Measurements from ENCODE around the gene CD2AP. TPM values are rescaled to one million over a fixed set of nuclear protein-coding genes. Genes with fewer than 3 reads are reported as not detected.
A peak's percentile ranks its signal among the peaks of the same experiment; 100 is the strongest.

The CD2AP gene
- total RNA-seq, 1 experiment from 2014 or later, result 41.8 TPM

GRCh38 chr6:47484616-47485015 lies 7.0 kb downstream of the CD2AP start:
- peak; percentile 52 for ATAC-seq
- no peak for DNase-seq (ENCODE audit: low read depth, low spot score)
- no peaks in the 10 kb centered on the region for H3K9me3 ChIP-seq (ENCODE audit: control insufficient read depth, insufficient read depth, low read depth, low read length)
- no peak overlapping the region for H3K4me3 ChIP-seq (ENCODE audit: low read depth in 2 of 2, low read length in 2 of 2)
- ChIA-PET POLR2A (no interaction called here), CTCF (no interaction called here)
- BruUV-seq (replicated peaks), result no TSS peak
- in situ Hi-C loops (cut with HindIII; ENCODE audit: low pct_unique_long_range_greater_than_20kb, low sequenced_read_pairs), result no loop called here
- intact Hi-C loops (cut with micrococcal nuclease; ENCODE audit: unreplicated experiment), result no loop called here
- no peak overlapping the region for H3K27ac ChIP-seq (ENCODE audit: low read length)
- H3K4me1 ChIP-seq (ENCODE audit: control insufficient read depth, insufficient read depth, low read length), result peaks cover 44% of the 10 kb centered on the region
- no peaks in the 10 kb centered on the region for H3K36me3 ChIP-seq (ENCODE audit: control insufficient read depth, insufficient read depth, low read length)
- H3K27me3 ChIP-seq (ENCODE audit: control insufficient read depth, insufficient read depth, low read length), result no peaks in the 10 kb centered on the region
- TF ChIP-seq POLR2AphosphoS5 (IDR thresholded peaks at IDR 0.05; ENCODE audit: low read depth, low read length) (no peak), CTCF (IDR thresholded peaks at IDR 0.05) (no peak), SIN3A (IDR thresholded peaks at IDR 0.05; ENCODE audit: borderline replicate concordance, insufficient read depth, low read depth, low read length) (no peak), TCF7L2 (IDR thresholded peaks at IDR 0.05; ENCODE audit: low read depth, low read length) (no peak)

GRCh38 chr6:47485083-47485482 lies 7.5 kb downstream of the CD2AP start:
- no peak overlapping the region for H3K4me3 ChIP-seq (ENCODE audit: low read depth in 2 of 2, low read length in 2 of 2)
- no peaks in the 10 kb centered on the region for H3K27me3 ChIP-seq (ENCODE audit: control insufficient read depth, insufficient read depth, low read length)
- H3K36me3 ChIP-seq (ENCODE audit: control insufficient read depth, insufficient read depth, low read length), result no peaks in the 10 kb centered on the region
- in situ Hi-C loops (cut with HindIII; ENCODE audit: low pct_unique_long_range_greater_than_20kb, low sequenced_read_pairs), result no loop called here
- no TSS peak for BruUV-seq (replicated peaks)
- peaks cover 39% of the 10 kb centered on the region for H3K4me1 ChIP-seq (ENCODE audit: control insufficient read depth, insufficient read depth, low read length)
- no peak for TF ChIP-seq SIN3A (IDR thresholded peaks at IDR 0.05; ENCODE audit: borderline replicate concordance, insufficient read depth, low read depth, low read length)
- TF ChIP-seq POLR2AphosphoS5 (IDR thresholded peaks at IDR 0.05; ENCODE audit: low read depth, low read length), result no peak
- TF ChIP-seq CTCF (IDR thresholded peaks at IDR 0.05), result no peak
- CTCF ChIA-PET, result no interaction called here
- ATAC-seq (no peak), DNase-seq (ENCODE audit: low read depth, low spot score) (no peak)
- POLR2A ChIA-PET, result no interaction called here
- no peak overlapping the region for H3K27ac ChIP-seq (ENCODE audit: low read length)
- intact Hi-C loops (cut with micrococcal nuclease; ENCODE audit: unreplicated experiment), result no loop called here
- H3K9me3 ChIP-seq (ENCODE audit: control insufficient read depth, insufficient read depth, low read depth, low read length), result no peaks in the 10 kb centered on the region

- Histone ChIP-seq H3K27ac (ENCODE audit: low read length) (no peak overlapping the region), H3K9me3 (ENCODE audit: control insufficient read depth, insufficient read depth, low read depth, low read length) (no peaks in the 10 kb centered on the region), H3K36me3 (ENCODE audit: control insufficient read depth, insufficient read depth, low read length) (no peaks in the 10 kb centered on the region), H3K4me1 (ENCODE audit: control insufficient read depth, insufficient read depth, low read length) (peaks cover 36% of the 10 kb centered on the region), H3K27me3 (ENCODE audit: control insufficient read depth, insufficient read depth, low read length) (no peaks in the 10 kb centered on the region), H3K4me3 (ENCODE audit: low read depth in 2 of 2, low read length in 2 of 2) (no peak overlapping the region)
- no peak for DNase-seq (ENCODE audit: low read depth, low spot score)
- ChIA-PET POLR2A (no interaction called here), CTCF (no interaction called here)
- TF ChIP-seq SIN3A (IDR thresholded peaks at IDR 0.05; ENCODE audit: borderline replicate concordance, insufficient read depth, low read depth, low read length) (no peak), CTCF (IDR thresholded peaks at IDR 0.05) (no peak), REST (IDR thresholded peaks at IDR 0.05; ENCODE audit: insufficient read depth in 1 of 2, low read depth in 2 of 2, low read length in 1 of 2) (no peak), POLR2AphosphoS5 (IDR thresholded peaks at IDR 0.05; ENCODE audit: low read depth, low read length) (no peak), TCF7L2 (IDR thresholded peaks at IDR 0.05; ENCODE audit: low read depth, low read length) (no peak)
- 0 out of 2 replicates have a peak, but pooled peaks have one; percentile 46 for ATAC-seq
- no TSS peak for BruUV-seq (replicated peaks)
- intact Hi-C loops (cut with micrococcal nuclease; ENCODE audit: unreplicated experiment) (no loop called here), in situ Hi-C loops (cut with HindIII; ENCODE audit: low pct_unique_long_range_greater_than_20kb, low sequenced_read_pairs) (no loop called here)
Measured at GRCh38 chr6:47485491-47486135, 8.0 kb downstream of the CD2AP start.

All from Panc1 (cell line).